Dermis blood vessel endothelial cell (primary cell): Measurements from ENCODE around the gene CTNNA2. TPM values are rescaled to one million over a fixed set of nuclear protein-coding genes. Genes with fewer than 3 reads are reported as not detected.

Source experiments
- DNase-seq: peaks from one replicate; pipeline ENCODE4 v3.0.0; 2010
- total RNA-seq: library from RNA; depleted of rRNA; stranded (reverse); fragments of >200 nt; gene quantifications from 2 replicates; pipeline ENCODE4 v1.2.3, GENCODE V29; 2014

Gene CTNNA2
- total RNA-seq, 1 donor from 2014 or later: not detected

DNA sequence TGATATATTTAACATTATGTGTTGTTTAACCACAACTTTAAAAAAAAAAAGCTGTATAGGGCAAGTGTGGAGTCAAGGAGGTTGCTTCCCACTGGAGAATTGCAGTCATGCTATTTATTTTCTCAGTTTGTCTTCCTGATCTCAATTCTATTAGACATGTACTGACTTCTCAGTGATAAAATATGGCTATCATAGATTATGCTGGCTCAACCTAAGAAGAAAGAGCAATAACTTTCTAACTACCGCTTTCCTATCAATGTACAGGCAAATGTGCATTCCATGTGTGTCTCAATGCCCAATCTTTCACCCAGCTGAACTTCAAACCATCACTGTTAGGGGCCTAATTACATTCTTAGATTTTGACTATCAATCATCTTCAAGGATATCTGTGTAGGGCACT lies 201.4 kb downstream of the CTNNA2 start:
- no peak for DNase-seq

GRCh38 chr2:79715338-79715737 lies 202.5 kb downstream of the CTNNA2 start:
- DNase-seq: no peak

- no peak for DNase-seq
These were observed 203.4 kb downstream of the CTNNA2 start for GRCh38 chr2:79716266-79716665.

- no peak for DNase-seq
These were observed 204.6 kb downstream of the CTNNA2 start for GRCh38 chr2:79717364-79718007.

GRCh38 chr2:79721061-79721460 lies 208.2 kb downstream of the CTNNA2 start:
- no peak for DNase-seq

DNA sequence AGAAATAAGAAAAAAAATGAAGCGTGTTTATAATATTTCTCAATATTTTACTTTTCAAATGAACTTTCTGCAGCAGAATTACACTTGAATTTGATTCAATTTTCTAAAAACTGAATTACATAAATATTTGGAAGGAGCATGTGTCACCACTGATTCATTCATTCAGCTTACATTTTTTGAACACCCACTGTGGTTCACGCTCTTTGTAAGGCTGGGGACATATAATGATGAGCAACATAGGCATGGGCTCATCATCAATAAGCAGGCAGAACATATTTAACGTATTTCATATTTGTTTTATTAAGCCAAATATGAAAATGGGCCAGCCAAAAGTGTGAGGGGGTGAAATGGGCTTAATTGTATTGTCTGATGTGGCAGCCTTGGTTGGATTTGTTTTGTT lies 209.1 kb downstream of the CTNNA2 start:
- no peak for DNase-seq

- no peak for DNase-seq
These were observed 211.0 kb downstream of the CTNNA2 start for GRCh38 chr2:79723830-79724229.

DNA sequence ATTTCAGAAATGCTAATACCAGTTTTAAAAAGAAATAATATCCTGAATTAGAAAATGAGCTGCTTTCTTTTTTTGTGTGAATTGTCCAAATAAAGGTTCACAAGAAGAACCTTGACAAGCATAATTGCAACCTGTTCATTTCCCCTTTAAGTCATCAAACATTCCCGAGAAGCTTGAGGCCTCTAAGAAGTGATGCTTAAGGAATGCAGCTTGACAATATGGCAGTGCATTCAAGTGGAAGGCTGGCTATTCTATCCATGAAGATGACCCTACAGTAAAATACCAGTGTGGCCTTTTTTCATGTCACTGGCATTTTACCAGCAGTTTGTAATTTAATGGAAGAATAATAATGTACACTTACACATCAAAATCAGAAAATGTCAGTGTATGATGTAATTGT lies 216.7 kb downstream of the CTNNA2 start:
- DNase-seq: no peak

GRCh38 chr2:79734518-79734917 lies 221.7 kb downstream of the CTNNA2 start:
- DNase-seq: no peak

DNA sequence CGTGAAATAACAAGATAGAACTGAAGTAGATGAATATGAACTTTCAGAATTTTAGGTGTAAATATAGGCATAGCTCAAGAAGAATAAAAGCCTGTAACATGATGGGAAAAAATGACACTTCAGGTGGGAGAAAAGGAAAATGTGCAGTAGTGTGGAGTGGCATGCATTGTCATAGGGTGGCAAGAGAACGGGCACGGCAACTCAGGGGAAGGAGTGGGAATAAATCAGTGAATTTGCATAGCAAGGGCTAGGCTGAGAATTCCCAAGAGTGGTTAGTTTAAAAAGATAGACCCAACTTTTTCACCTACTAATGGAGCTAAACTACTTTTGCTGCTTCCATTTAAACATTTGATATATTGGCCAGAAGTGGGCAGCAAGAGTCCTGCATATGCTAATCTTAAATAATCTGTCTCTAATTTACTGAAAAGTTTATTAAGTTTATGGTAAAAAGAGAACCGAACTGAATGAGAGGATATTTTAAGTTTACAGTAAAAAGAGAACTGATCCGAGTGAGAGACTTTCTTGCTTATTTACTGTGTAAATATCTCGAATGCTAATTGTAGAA lies 228.1 kb downstream of the CTNNA2 start:
- DNase-seq: no peak

- DNase-seq: no peak
These were observed 237.5 kb downstream of the CTNNA2 start for GRCh38 chr2:79750321-79750720.

DNA sequence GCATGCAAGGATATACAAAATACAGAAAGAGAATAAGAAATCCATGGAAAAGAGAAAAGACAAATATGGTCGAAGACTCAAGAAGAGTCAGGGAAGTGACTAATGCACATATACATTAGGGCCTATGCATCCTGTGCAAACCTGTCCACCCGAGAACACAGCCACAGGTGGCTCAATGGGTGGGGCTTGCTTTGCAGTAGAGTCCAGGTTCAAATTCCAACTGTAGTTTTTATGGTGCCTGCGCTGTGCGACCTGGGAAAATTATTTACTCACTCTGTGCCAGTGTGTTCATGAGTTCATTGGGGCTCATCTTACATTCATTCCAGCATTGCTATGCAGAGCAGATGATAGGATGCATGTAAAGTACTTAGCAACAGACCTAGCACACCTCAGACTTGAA lies 244.7 kb downstream of the CTNNA2 start:
- DNase-seq: no peak

DNA sequence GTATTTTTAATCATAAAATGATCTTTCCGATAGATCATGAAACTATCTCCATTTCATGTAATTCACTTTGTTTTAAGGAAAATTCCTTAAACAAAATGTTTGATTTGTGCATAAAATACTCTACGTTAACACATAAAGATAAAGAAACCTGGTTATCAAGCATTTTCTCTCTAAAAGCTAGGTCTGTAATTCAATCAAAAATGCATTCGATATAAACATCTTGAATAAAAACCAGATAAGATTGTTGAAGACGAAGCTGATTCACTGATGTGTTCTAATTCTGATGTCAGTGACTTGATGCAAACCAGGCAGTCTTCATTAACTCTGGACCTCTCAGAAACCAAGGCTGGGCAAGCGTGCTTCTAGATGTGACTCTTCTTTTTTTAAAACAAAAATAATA lies 245.2 kb downstream of the CTNNA2 start:
- DNase-seq: no peak

DNA sequence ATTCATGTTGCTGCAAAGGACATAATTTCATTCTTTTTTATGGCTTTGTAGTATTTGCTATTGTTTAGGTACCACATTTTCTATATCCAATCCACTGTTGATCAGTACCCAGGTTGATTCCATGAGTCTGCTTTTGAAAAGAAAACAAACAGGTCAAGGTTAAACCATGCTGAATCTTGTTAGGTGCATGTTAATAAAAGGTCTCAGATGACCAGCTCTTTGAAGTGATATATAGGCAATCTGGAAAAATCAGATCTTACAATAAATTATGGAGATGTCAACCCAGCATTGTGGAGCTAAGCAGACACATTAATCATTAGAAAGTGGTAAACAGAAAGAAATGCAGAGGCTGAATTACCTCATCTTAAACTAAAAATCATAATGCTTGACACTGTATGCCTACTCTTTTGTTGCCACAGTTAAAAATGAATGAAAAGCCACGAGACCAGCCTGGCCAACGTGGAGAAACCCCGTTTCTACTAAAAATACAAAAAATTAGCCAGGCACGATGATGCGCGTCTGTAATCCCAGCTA lies 246.0 kb downstream of the CTNNA2 start:
- DNase-seq: no peak

DNA sequence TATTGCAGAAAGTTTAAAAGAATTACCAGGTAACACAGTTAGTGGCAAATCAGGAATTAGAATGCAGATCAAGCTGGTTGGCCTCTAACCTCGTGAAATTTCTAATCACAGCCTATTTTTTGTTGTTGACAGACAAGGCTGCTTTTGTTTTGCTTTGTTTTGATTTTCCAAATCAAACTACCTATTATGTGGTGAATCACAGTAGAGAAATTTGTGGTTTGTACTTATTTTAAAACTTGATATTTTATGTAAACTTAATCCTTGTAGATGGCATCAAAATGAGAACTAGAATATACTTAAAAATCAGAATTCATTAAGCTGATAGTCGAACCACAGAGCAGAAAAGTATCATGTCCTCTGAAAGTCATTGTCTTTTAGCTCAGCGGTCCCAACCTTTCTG lies 258.1 kb downstream of the CTNNA2 start:
- no peak for DNase-seq

GRCh38 chr2:79771493-79771892 lies 258.6 kb downstream of the CTNNA2 start:
- no peak for DNase-seq

DNA sequence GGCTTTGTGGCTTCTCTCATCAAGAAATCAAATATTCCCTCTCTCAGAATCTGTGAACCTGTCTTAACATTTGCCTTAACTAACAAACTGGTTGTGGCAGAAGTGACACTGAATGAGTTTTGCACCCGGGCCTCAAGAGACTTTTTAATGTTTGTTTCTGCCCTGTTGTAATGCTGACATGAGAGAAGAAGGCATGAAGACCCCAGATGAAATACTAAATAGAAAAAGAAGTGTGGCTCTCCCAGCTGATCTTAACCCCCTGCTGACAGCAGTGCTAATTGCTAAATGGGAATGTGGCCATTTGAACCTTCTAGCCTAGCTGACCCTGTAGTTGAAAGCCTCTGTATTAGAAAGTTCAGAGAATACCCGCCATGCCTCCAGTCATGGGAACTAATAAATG lies 261.2 kb downstream of the CTNNA2 start:
- DNase-seq: no peak

GRCh38 chr2:79776461-79776860 lies 263.6 kb downstream of the CTNNA2 start:
- DNase-seq: no peak

DNA sequence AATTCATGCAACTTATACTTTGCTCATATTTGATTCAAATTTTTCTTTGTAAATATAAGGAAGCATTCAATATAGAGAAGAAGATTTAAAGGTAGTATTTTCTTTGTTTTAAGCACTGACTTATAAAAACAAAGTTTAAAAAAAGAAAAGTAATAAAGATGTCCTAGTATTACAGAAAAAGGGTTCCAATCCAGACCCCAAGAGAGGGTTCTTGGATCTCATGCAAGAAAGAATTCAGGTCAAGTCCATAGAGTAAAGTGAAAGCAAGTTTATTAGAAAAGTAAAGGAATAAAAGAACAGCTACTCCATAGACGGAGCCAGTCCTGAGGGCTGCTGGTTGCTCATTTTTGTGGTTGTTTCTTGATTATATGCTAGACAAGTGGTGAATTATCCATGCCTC lies 267.9 kb downstream of the CTNNA2 start:
- DNase-seq: no peak

DNA sequence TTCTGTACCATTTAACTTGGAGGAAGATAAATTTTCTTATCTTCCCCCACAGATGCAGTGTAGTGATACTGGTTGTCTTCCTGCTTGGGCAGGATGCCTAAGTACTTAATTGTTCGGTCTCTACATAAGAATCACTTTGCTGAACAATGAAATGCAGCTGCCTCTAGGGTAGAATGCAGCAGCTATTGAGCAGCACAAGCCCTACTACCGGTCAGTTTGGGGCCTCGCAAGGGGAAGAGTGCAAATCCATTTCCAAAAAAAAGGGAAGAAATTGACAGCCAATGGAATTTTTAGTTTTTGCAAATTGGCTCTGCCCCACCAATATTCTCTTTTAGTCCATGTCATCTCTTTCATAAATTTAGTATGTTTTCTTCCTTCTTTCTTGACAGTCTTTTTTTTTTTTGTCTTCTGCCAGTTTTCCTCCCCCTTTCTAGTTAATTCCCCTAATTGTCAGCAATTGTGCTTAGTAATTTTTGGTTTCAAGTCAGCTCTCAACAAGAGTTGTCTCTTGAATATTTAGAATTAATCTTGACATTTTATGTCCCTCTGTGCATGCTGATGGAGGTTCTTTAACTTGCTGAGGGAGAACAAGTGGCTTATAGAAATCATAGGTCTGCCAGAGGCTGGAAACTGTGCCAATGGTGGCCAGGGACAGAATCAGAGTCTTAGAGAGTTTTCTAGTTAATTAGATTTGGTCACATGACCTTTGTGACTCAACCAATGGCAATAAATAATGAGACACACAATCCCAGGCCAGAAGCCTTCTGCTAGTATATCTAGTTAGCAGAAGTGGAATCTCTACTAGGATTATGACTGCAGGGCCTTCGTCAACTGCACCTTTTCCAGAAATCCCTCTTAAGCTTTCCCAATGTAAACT lies 270.0 kb downstream of the CTNNA2 start:
- DNase-seq: no peak

DNA sequence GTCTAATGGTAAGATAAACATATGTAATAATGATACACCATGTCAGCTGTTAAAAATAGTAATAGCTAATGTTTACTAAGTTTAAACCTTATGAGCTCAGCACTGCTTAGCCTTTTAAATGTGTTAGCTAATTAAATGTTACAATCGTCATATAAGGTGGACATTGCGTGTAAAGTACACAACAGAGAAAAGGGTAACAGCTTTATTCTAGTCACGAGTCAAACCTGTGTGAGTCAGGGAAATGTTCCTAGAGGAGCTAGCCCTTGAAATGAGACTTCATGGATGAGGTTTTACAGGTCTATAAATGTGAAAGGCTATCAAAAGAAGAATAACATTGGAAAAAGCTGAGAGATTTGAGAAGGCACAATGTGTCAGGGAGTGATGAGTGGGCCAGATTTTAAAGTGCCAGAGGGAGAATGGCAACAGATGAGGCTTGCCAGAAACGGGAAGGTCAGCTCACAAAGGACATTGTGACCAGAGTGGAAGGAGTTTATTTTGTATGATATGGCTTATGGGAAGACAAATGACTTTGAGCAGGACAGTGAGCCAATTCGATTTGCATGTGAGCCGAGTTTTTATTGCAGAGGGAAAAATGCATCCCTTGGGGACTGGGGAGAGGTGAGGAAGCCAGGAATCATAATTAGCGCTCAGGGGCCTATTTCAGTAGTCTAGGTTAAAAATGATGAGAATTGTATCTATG lies 276.3 kb downstream of the CTNNA2 start:
- no peak for DNase-seq

DNA sequence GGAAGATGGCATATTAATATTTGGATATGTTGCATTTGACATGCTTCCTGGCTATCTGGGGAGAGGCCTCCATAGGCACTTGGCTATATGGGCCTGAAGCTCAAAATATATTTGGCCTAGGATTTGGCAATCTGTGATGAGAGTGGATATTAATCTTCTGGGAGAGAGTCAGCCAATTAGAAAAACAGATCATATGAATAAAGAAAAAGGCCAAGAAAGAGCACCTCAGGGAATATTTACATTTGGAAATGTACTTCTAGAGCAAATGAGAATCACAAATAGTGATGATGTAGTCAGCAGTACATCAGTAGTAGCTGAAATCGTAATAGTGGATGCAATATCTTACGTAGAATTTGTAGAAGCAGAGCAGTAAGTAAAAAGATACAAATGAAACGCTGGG lies 277.0 kb downstream of the CTNNA2 start:
- no peak for DNase-seq

- DNase-seq: no peak
These were observed 279.2 kb downstream of the CTNNA2 start for GRCh38 chr2:79792090-79792489.
